ENCODE results near the gene ADAMTSL3. TPM values are rescaled to one million over a fixed set of nuclear protein-coding genes. Genes with fewer than 3 reads are reported as not detected.

The ADAMTSL3 gene
- total RNA-seq, 1 donor from 2014 or later = 2.4 TPM

DNA sequence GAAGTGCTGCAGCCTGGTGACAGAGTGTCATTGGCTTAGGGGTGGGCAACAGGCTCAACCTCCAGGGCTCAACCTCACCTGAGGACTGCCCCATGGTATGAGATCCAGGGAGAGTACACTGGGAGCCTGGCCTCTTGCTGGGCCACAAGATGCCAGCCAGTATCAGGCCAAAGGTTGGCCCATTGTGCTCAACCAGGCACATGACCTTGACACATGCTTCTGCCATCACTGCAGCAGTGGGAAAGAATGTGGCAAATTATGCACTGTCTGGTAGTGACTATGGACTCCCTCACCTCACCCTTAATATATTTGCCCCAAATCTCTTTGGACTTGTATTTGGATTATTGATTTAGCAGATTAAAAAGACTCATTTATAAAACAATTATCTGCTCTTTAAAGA lies 347.7 kb downstream of the ADAMTSL3 start:
- FAIRE-seq (no peak), DNase-seq (ENCODE audit: low read depth) (no peak)
- TF ChIP-seq, protein P1, sequence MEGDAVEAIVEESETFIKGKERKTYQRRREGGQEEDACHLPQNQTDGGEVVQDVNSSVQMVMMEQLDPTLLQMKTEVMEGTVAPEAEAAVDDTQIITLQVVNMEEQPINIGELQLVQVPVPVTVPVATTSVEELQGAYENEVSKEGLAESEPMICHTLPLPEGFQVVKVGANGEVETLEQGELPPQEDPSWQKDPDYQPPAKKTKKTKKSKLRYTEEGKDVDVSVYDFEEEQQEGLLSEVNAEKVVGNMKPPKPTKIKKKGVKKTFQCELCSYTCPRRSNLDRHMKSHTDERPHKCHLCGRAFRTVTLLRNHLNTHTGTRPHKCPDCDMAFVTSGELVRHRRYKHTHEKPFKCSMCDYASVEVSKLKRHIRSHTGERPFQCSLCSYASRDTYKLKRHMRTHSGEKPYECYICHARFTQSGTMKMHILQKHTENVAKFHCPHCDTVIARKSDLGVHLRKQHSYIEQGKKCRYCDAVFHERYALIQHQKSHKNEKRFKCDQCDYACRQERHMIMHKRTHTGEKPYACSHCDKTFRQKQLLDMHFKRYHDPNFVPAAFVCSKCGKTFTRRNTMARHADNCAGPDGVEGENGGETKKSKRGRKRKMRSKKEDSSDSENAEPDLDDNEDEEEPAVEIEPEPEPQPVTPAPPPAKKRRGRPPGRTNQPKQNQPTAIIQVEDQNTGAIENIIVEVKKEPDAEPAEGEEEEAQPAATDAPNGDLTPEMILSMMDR (IDR thresholded peaks at IDR 0.05; ENCODE audit: insufficient read depth, low read depth, low read length) = no peak
- no peak for TF ChIP-seq EZH2 (IDR thresholded peaks at IDR 0.05; ENCODE audit: insufficient read depth, low read length)
- H3K4me2 ChIP-seq (ENCODE audit: low read length) = no peak overlapping the region
- no peaks in the 10 kb centered on the region for H3K36me3 Mint-ChIP-seq (ENCODE audit: low read depth, unreplicated experiment)
- H3K27me3 ChIP-seq (ENCODE audit: insufficient read depth, low read length) = no peaks in the 10 kb centered on the region
- no peak overlapping the region for H3K27ac Mint-ChIP-seq (ENCODE audit: unreplicated experiment)
- H3K36me3 ChIP-seq (ENCODE audit: insufficient read depth, low read length) = no peaks in the 10 kb centered on the region
- H3K4me1 ChIP-seq (ENCODE audit: insufficient read depth, low read length) = no peaks in the 10 kb centered on the region
- no peaks in the 10 kb centered on the region for H3K9me3 Mint-ChIP-seq (ENCODE audit: unreplicated experiment)
- no peak overlapping the region for H3K4me3 Mint-ChIP-seq (ENCODE audit: unreplicated experiment)
- no peak overlapping the region for H3K27ac ChIP-seq (ENCODE audit: low read depth, low read length)
- peaks cover 21% of the 10 kb centered on the region for H3K4me1 Mint-ChIP-seq (ENCODE audit: low read depth, unreplicated experiment)
- H4K20me1 ChIP-seq (ENCODE audit: insufficient read depth, low read length) = no peaks in the 10 kb centered on the region
- no peaks in the 10 kb centered on the region for H3K79me2 ChIP-seq (ENCODE audit: insufficient read depth, low read length)
- no peak overlapping the region for H3K4me3 ChIP-seq (ENCODE audit: insufficient read depth, low read depth, low read length)
- no peaks in the 10 kb centered on the region for H3K9me3 ChIP-seq (ENCODE audit: insufficient read depth, low read depth, low read length)
- peaks cover 4% of the 10 kb centered on the region for H3K27me3 Mint-ChIP-seq (ENCODE audit: low read depth, unreplicated experiment)
- no peak overlapping the region for H3K9ac ChIP-seq (ENCODE audit: low read length)
- no peak overlapping the region for H2AFZ ChIP-seq (ENCODE audit: low read depth, low read length)

DNA sequence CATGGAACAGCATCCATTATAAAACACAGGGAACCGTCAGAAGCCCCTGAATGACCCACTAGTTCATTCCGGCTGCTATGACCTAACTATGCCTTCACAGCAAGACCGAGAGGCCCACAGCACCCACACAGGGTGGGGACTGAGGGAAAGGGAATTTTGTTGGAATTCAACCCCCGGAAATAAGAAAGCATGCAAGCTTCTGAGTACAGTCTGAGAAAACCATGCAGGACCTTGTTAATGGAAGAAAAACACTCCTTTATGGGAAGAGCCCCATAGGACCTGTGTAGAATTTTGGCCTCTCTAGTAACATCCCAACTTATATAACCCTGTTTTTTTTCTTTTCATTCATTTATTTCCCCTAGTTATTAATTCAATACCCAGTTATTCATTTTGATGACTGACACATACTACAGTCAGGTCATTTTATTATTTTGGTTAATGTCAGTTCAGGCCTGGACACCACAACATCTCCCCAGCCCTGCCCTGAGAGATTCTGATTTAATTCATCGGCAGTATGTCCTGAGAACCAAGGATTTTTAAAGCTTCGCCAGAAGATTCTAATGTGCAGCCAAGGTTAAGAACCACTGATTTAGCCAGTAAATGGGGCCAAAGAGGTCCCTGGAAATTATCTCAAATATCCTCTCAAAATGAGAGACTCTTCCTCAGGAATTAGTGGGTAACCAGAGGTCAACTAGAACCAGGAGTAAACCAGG lies 350.0 kb downstream of the ADAMTSL3 start:
- TF ChIP-seq EZH2 (IDR thresholded peaks at IDR 0.05; ENCODE audit: insufficient read depth, low read length) = no peak
- TF ChIP-seq, protein P1 (IDR thresholded peaks at IDR 0.05; ENCODE audit: insufficient read depth, low read depth, low read length) = no peak
- Mint-ChIP-seq H3K27me3 (ENCODE audit: low read depth, unreplicated experiment) (peaks cover 6% of the 10 kb centered on the region), H3K9me3 (ENCODE audit: unreplicated experiment) (no peaks in the 10 kb centered on the region), H3K36me3 (ENCODE audit: low read depth, unreplicated experiment) (no peaks in the 10 kb centered on the region), H3K4me1 (ENCODE audit: low read depth, unreplicated experiment) (peaks cover 15% of the 10 kb centered on the region), H3K27ac (ENCODE audit: unreplicated experiment) (no peak overlapping the region), H3K4me3 (ENCODE audit: unreplicated experiment) (no peak overlapping the region)
- DNase-seq (ENCODE audit: low read depth) (no peak), FAIRE-seq (no peak)
- H3K4me2 ChIP-seq (ENCODE audit: low read length) = no peak overlapping the region
- no peaks in the 10 kb centered on the region for H3K4me1 ChIP-seq (ENCODE audit: insufficient read depth, low read length)
- H3K9me3 ChIP-seq (ENCODE audit: insufficient read depth, low read depth, low read length) = no peaks in the 10 kb centered on the region
- no peaks in the 10 kb centered on the region for H3K79me2 ChIP-seq (ENCODE audit: insufficient read depth, low read length)
- H3K9ac ChIP-seq (ENCODE audit: low read length) = no peak overlapping the region
- no peak overlapping the region for H3K27ac ChIP-seq (ENCODE audit: low read depth, low read length)
- H2AFZ ChIP-seq (ENCODE audit: low read depth, low read length) = no peak overlapping the region
- H3K27me3 ChIP-seq (ENCODE audit: insufficient read depth, low read length) = no peaks in the 10 kb centered on the region
- no peaks in the 10 kb centered on the region for H4K20me1 ChIP-seq (ENCODE audit: insufficient read depth, low read length)
- H3K4me3 ChIP-seq (ENCODE audit: insufficient read depth, low read depth, low read length) = no peak overlapping the region
- no peaks in the 10 kb centered on the region for H3K36me3 ChIP-seq (ENCODE audit: insufficient read depth, low read length)

DNA sequence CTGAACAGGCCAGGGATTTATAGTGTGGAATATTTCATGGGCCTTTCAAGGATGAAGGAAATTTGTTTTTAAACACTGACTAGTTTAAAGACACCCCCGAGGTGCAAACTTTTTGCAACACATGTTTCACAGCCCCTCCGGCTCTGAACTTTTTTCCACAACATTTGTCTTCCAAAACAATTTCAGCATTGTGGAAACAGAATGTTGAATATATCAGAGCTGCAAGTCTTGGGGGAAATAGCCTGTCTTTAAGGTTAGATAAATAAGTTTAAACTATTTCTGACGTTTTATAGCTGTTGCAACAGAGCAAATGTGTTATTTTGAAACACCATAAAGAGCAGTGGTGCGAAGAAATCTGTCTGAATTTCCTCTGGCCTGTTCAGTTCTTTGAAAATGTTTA lies 352.5 kb downstream of the ADAMTSL3 start:
- Histone ChIP-seq H3K79me2 (ENCODE audit: insufficient read depth, low read length) (no peaks in the 10 kb centered on the region), H3K4me3 (ENCODE audit: insufficient read depth, low read depth, low read length) (no peak overlapping the region), H3K27ac (ENCODE audit: low read depth, low read length) (no peak overlapping the region), H3K9ac (ENCODE audit: low read length) (no peak overlapping the region), H2AFZ (ENCODE audit: low read depth, low read length) (no peak overlapping the region), H3K4me2 (ENCODE audit: low read length) (no peak overlapping the region), H3K9me3 (ENCODE audit: insufficient read depth, low read depth, low read length) (no peaks in the 10 kb centered on the region), H3K36me3 (ENCODE audit: insufficient read depth, low read length) (no peaks in the 10 kb centered on the region), H3K4me1 (ENCODE audit: insufficient read depth, low read length) (no peaks in the 10 kb centered on the region), H3K27me3 (ENCODE audit: insufficient read depth, low read length) (no peaks in the 10 kb centered on the region), H4K20me1 (ENCODE audit: insufficient read depth, low read length) (no peaks in the 10 kb centered on the region)
- Mint-ChIP-seq H3K4me1 (ENCODE audit: low read depth, unreplicated experiment) (peaks cover 4% of the 10 kb centered on the region), H3K27me3 (ENCODE audit: low read depth, unreplicated experiment) (peaks cover 6% of the 10 kb centered on the region), H3K9me3 (ENCODE audit: unreplicated experiment) (no peaks in the 10 kb centered on the region), H3K4me3 (ENCODE audit: unreplicated experiment) (no peak overlapping the region), H3K36me3 (ENCODE audit: low read depth, unreplicated experiment) (no peaks in the 10 kb centered on the region), H3K27ac (ENCODE audit: unreplicated experiment) (no peak overlapping the region)
- TF ChIP-seq, protein P1 (IDR thresholded peaks at IDR 0.05; ENCODE audit: insufficient read depth, low read depth, low read length) = no peak
- no peak for TF ChIP-seq EZH2 (IDR thresholded peaks at IDR 0.05; ENCODE audit: insufficient read depth, low read length)
- no peak for DNase-seq (ENCODE audit: low read depth)
- no peak for FAIRE-seq

Data from astrocyte (in vitro differentiated cells and primary cell).